Keratinocyte (primary cell): ENCODE data around the gene PIK3IP1. TPM values are rescaled to one million over a fixed set of nuclear protein-coding genes. Genes with fewer than 3 reads are reported as not detected.

Experiments
- DNase-seq: peaks from one replicate; pipeline ENCODE4 v3.0.0-alpha.2; 2011; ENCODE audit warnings: low read depth, missing footprints, low spot score
- FAIRE-seq: peaks from 2 replicates; lab custom pipeline; 2011; peaks lifted over from hg19 to GRCh38; lab: Jason Lieb, UNC
- H2AFZ ChIP-seq: 2 replicates; pipeline ENCODE4 v1.6.0; 2012; ENCODE audit warnings: low read length, control low read depth, inconsistent platforms; ENCODE audit not compliant: control insufficient read depth
- H3K27ac ChIP-seq: 2 replicates; pipeline ENCODE4 v1.5.1; 2011; ENCODE audit warnings: low read length; ENCODE audit not compliant: control insufficient read depth, insufficient read depth
- H3K27me3 ChIP-seq: 3 replicates; pipeline ENCODE4 v1.6.0; 2011; ENCODE audit warnings: low read length; ENCODE audit not compliant: control insufficient read depth, insufficient read depth; ENCODE audit errors: extremely low read depth
- H3K36me3 ChIP-seq, 2 experiments: 2 replicates in 1 of 2; 3 replicates in 1 of 2; pipeline ENCODE4 v1.5.1; 2011; ENCODE audit warnings: low read length in 2 of 2, mild to moderate bottlenecking in 1 of 2; ENCODE audit not compliant: control insufficient read depth in 2 of 2, insufficient read depth in 2 of 2; ENCODE audit errors: extremely low read depth in 1 of 2
- H3K4me1 ChIP-seq: 3 replicates; pipeline ENCODE4 v1.5.1; 2011; ENCODE audit warnings: low read length; ENCODE audit not compliant: control insufficient read depth, insufficient read depth; ENCODE audit errors: extremely low read depth
- H3K4me2 ChIP-seq: 3 replicates; pipeline ENCODE4 v1.6.0; 2011; ENCODE audit warnings: low read depth, low read length; ENCODE audit not compliant: control insufficient read depth, insufficient read depth; ENCODE audit errors: extremely low read depth
- H3K4me3 ChIP-seq, 3 experiments: fragments of 200-600 bp in 1 of 3; sonication (generic) in 1 of 3; 2 replicates in 2 of 3; 3 replicates in 1 of 3; pipeline ENCODE4 v1.5.1; 2011 to 2016; ENCODE audit warnings: low read length in 3 of 3, mild to moderate bottlenecking in 3 of 3, control low read depth in 2 of 3, inconsistent platforms in 1 of 3, low read depth in 1 of 3, mixed read lengths in 1 of 3, mixed run types in 1 of 3, moderate library complexity in 1 of 3; ENCODE audit not compliant: control insufficient read depth in 2 of 3, insufficient read depth in 2 of 3; ENCODE audit errors: extremely low read depth in 1 of 3
- H3K79me2 ChIP-seq: 2 replicates; pipeline ENCODE4 v1.6.0; 2012; ENCODE audit warnings: low read length; ENCODE audit not compliant: control insufficient read depth, insufficient read depth
- H3K9ac ChIP-seq: 3 replicates; pipeline ENCODE4 v1.6.0; 2011; ENCODE audit warnings: low read length; ENCODE audit not compliant: control insufficient read depth, insufficient read depth; ENCODE audit errors: extremely low read depth
- H3K9me1 ChIP-seq: 3 replicates; pipeline ENCODE4 v1.6.0; 2011; ENCODE audit warnings: low read length; ENCODE audit not compliant: control insufficient read depth, insufficient read depth; ENCODE audit errors: extremely low read depth
- H3K9me3 ChIP-seq: 2 replicates; pipeline ENCODE4 v1.5.1; 2012; ENCODE audit warnings: low read depth, low read length; ENCODE audit not compliant: control insufficient read depth
- H4K20me1 ChIP-seq: 3 replicates; pipeline ENCODE4 v1.6.0; 2011; ENCODE audit warnings: low read length; ENCODE audit not compliant: control insufficient read depth, insufficient read depth; ENCODE audit errors: extremely low read depth
- EZH2 ChIP-seq: IDR thresholded peaks from one replicate; pipeline ENCODE4 v1.6.1; 2012; ENCODE audit warnings: inconsistent platforms, mild to moderate bottlenecking, low read length, moderate library complexity
- dilution Hi-C: fragments of 300-500 bp; cut with MboI; formaldehyde crosslinking; loops from one replicate; pipeline ENCODE4 v1.7.0; 2020; ENCODE audit warnings: low sequenced_read_pairs; ENCODE audit not compliant: extremely low pct_ligation_motif_present
- polyA plus RNA-seq, 5 experiments: library from polyadenylated mRNA; depleted of rRNA in 3 of 5; stranded (reverse) in 3 of 5; stranded (forward) in 1 of 5; unstranded in 1 of 5; fragments of >200 nt; gene quantifications; 1 replicate in 1 of 5; 2 replicates in 3 of 5; 3 replicates in 1 of 5; pipeline versions ENCODE4 v1.2.1 to v1.2.3, GENCODE V29; 2011 to 2012; ENCODE audit warnings: missing spikeins in 2 of 5, low read depth in 1 of 5, low replicate concordance in 1 of 5
- small RNA-seq, 3 experiments: library from RNA; depleted of rRNA; stranded (forward); fragments of <200 nt; gene quantifications; one replicate each; pipeline ENCODE3, GENCODE V24; 2012; ENCODE audit warnings: low read depth in 3 of 3, low replicate concordance in 1 of 3; ENCODE audit not compliant: insufficient read length in 3 of 3
- TF ChIP-seq, protein P1 (sequence below), 3 experiments: IDR thresholded peaks in 1 of 3; conservative IDR thresholded peaks in 1 of 3; optimal IDR thresholded peaks in 1 of 3; 2 replicates in 2 of 3; 3 replicates in 1 of 3; pipeline versions ENCODE3 to v1.5.1; 2011; ENCODE audit warnings: low read length in 3 of 3, mild to moderate bottlenecking in 3 of 3, moderate library complexity in 2 of 3, control low read depth in 1 of 3, inconsistent platforms in 1 of 3; ENCODE audit not compliant: insufficient read depth in 2 of 3; ENCODE audit errors: extremely low read depth in 1 of 3

PIK3IP1 gene
- polyA plus RNA-seq, 1 donor (not counting 4 experiments of a cell fraction or from before 2014, with no cell fraction given), result 13.3 TPM

GRCh38 chr22:31235081-31235480, 57.2 kb downstream of the PIK3IP1 start:
- H3K27ac ChIP-seq, result no peak overlapping the region
- no peaks in the 10 kb centered on the region for H3K9me3 ChIP-seq
- FAIRE-seq, result no peak
- H4K20me1 ChIP-seq, result no peaks in the 10 kb centered on the region
- no peaks in the 10 kb centered on the region for H3K9me1 ChIP-seq
- H3K9ac ChIP-seq, result no peak overlapping the region
- TF ChIP-seq EZH2, result no peak
- TF ChIP-seq, protein P1, sequence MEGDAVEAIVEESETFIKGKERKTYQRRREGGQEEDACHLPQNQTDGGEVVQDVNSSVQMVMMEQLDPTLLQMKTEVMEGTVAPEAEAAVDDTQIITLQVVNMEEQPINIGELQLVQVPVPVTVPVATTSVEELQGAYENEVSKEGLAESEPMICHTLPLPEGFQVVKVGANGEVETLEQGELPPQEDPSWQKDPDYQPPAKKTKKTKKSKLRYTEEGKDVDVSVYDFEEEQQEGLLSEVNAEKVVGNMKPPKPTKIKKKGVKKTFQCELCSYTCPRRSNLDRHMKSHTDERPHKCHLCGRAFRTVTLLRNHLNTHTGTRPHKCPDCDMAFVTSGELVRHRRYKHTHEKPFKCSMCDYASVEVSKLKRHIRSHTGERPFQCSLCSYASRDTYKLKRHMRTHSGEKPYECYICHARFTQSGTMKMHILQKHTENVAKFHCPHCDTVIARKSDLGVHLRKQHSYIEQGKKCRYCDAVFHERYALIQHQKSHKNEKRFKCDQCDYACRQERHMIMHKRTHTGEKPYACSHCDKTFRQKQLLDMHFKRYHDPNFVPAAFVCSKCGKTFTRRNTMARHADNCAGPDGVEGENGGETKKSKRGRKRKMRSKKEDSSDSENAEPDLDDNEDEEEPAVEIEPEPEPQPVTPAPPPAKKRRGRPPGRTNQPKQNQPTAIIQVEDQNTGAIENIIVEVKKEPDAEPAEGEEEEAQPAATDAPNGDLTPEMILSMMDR (optimal IDR thresholded peaks at IDR 0.05 in 1 of 3, IDR thresholded peaks at IDR 0.05 in 1 of 3, conservative IDR thresholded peaks at IDR 0.05 in 1 of 3; ENCODE audit: extremely low read depth in 1 of 3, insufficient read depth in 2 of 3, low read length in 3 of 3), result no peak
- no peaks in the 10 kb centered on the region for H3K27me3 ChIP-seq
- DNase-seq, result no peak
- H3K4me1 ChIP-seq, result peaks cover 8% of the 10 kb centered on the region
- dilution Hi-C loops, result no loop called here
- no peak overlapping the region for H2AFZ ChIP-seq
- no peaks in the 10 kb centered on the region for H3K79me2 ChIP-seq
- no peak overlapping the region for H3K4me3 ChIP-seq
- H3K4me2 ChIP-seq, result no peak overlapping the region
- H3K36me3 ChIP-seq, result no peaks in the 10 kb centered on the region

DNA sequence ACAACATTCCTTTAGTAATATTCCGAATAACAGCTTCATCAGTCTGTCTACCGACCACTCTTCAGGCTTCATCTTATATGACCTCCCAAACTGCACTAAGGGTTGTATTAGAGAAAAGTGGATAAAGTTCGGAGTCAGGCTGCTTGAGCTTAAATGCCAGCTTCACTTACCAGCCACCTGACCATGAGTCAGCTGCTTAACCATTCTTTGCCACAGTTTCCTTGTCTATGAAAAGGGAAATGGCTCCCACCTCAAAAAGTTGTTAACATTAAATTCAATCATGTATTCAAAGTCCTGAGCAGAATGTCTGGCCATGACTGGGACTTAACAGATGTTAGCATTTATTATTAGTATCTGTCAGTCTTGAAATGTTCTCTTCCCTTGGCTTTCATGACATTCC, 59.3 kb downstream of the PIK3IP1 start:
- Histone ChIP-seq H3K27me3 (no peaks in the 10 kb centered on the region), H3K4me3 (no peak overlapping the region), H3K4me1 (peaks cover 8% of the 10 kb centered on the region), H2AFZ (no peak overlapping the region), H3K9me3 (no peaks in the 10 kb centered on the region), H3K9ac (no peak overlapping the region), H3K79me2 (no peaks in the 10 kb centered on the region), H3K4me2 (peak overlapping the region; percentile 8), H3K9me1 (no peaks in the 10 kb centered on the region), H3K36me3 (peaks cover 0 to 1% of the 10 kb centered on the region in 2 experiments), H4K20me1 (no peaks in the 10 kb centered on the region), H3K27ac (peak overlapping the region; percentile 17)
- no peak for TF ChIP-seq EZH2
- TF ChIP-seq, protein P1 (optimal IDR thresholded peaks at IDR 0.05 in 1 of 3, IDR thresholded peaks at IDR 0.05 in 1 of 3, conservative IDR thresholded peaks at IDR 0.05 in 1 of 3; ENCODE audit: extremely low read depth in 1 of 3, insufficient read depth in 2 of 3, low read length in 3 of 3), result no peak
- FAIRE-seq, result no peak
- dilution Hi-C loops, result no loop called here
- DNase-seq, result no peak

Small RNA genes lying within 50 kb of the gene (small RNA-seq; reads per million reads assigned to genes)
- 0.13 to 0.50 (median 0.33) reads per million in 3 experiments for gene RNA5SP496

Other genes starting within 250 kb of the PIK3IP1 start
- 51.1 to 131 TPM (median 61.2 TPM) in 3 replicates for gene SMTN, start 211.2 kb downstream of the PIK3IP1 start, polyA plus RNA-seq
- 9.1 to 27.7 TPM (median 16.3 TPM) in 3 replicates for gene SELENOM, start 184.9 kb downstream of the PIK3IP1 start, polyA plus RNA-seq
- 0.14 to 0.26 TPM (median 0.22 TPM) in 3 replicates for gene INPP5J, start 169.5 kb downstream of the PIK3IP1 start, polyA plus RNA-seq
- 0.37 to 0.39 TPM (median 0.38 TPM) in 3 replicates for gene PLA2G3, start 152.0 kb downstream of the PIK3IP1 start, polyA plus RNA-seq
- 35.1 to 44.3 TPM (median 35.4 TPM) in 3 replicates for gene RNF185, start 132.3 kb downstream of the PIK3IP1 start, polyA plus RNA-seq
- gene LIMK2, start 80.2 kb downstream of the PIK3IP1 start, polyA plus RNA-seq, result 28.8 to 56.3 TPM (median 42.6 TPM) in 3 replicates
- 2.5 to 5.0 TPM (median 3.4 TPM) in 3 replicates for gene PATZ1, start 53.9 kb upstream of the PIK3IP1 start, polyA plus RNA-seq
- gene DRG1, start 107.1 kb upstream of the PIK3IP1 start, polyA plus RNA-seq, result 60.6 to 87.4 TPM (median 86.9 TPM) in 3 replicates
- 9.9 to 16.4 TPM (median 14.4 TPM) in 3 replicates for gene EIF4ENIF1, start 197.4 kb upstream of the PIK3IP1 start, polyA plus RNA-seq
- gene SFI1, start 204.0 kb upstream of the PIK3IP1 start, polyA plus RNA-seq, result 6.6 to 12.0 TPM (median 10.7 TPM) in 3 replicates